GM18909 (cell line): Measurements from ENCODE around the gene HOXD13.

Source experiments
- ATAC-seq: cut with Tn5 transposase; IDR thresholded peaks from one replicate; pipeline ENCODE4 v1.9.1; 2021; ENCODE audit warnings: mild to moderate bottlenecking; ENCODE audit not compliant: unreplicated experiment, poor library complexity

Gene HOXD13

GRCh38 chr2:176104316-176105077 lies 12.0 kb downstream of the HOXD13 start:
- no peak for ATAC-seq

- no peak for ATAC-seq
Observed at GRCh38 chr2:176105078-176105729, 12.7 kb downstream of the HOXD13 start.

- ATAC-seq = no peak
Observed at GRCh38 chr2:176105730-176106580, 13.4 kb downstream of the HOXD13 start.

DNA sequence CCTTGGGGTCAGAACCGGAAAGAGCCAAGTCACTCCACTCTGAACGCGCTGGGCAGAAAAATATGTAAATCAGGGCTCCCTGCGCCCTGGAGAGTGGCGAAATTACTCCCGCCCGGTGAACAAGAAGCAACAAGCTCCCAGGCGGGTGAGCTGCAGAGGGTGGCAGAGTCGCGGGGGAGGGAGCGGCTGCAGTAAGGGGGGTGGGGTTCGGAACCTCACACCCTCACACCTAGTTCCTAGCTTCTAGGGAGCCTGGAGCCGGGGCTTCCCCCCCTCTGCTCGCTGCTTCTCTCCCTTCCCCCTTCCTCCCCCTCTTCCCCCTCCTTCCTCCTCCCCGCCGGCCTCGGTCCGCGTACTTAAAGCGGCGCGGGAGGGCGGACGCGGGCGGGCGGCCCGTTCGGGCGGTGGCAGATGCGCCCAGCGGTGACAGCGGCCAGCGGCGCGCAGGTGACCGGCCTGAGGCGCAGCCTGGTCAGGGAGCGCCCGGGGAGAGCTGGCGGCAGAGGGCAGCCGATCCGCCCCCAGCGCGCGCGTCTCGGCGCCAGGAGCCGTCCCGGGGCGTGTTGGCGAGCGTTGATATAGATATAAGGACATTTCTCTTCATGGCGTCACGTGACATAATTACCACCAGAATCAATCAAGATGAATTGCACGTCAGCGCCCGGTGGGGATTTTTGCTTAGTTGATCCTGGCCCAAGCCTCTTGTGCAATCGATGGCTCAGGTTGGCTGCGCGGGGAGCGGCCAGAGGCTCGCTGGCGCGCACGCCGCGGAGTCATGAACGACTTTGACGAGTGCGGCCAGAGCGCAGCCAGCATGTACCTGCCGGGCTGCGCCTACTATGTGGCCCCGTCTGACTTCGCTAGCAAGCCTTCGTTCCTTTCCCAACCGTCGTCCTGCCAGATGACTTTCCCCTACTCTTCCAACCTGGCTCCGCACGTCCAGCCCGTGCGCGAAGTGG lies 14.3 kb downstream of the HOXD13 start, which contains the start of gene HOXD11:
TSS of gene HOXD11 (plus strand) at position 700 of the 959 bp plus-strand sequence. CDS start at position 776, 76 bp downstream.
- ATAC-seq = no peak

DNA sequence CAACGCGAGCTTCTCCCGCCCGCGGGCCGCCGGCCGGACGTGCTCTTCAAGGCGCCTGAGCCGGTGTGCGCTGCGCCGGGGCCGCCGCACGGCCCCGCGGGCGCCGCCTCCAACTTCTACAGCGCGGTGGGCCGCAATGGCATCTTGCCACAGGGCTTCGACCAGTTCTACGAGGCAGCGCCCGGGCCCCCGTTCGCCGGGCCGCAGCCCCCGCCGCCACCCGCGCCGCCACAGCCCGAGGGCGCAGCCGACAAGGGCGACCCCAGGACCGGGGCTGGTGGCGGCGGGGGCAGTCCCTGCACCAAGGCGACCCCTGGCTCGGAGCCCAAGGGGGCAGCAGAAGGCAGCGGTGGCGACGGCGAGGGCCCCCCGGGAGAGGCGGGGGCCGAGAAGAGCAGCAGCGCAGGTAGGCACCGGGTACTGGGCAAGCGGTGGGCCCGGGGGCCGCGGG lies 15.2 kb downstream of the HOXD13 start:
- ATAC-seq = no peak

DNA sequence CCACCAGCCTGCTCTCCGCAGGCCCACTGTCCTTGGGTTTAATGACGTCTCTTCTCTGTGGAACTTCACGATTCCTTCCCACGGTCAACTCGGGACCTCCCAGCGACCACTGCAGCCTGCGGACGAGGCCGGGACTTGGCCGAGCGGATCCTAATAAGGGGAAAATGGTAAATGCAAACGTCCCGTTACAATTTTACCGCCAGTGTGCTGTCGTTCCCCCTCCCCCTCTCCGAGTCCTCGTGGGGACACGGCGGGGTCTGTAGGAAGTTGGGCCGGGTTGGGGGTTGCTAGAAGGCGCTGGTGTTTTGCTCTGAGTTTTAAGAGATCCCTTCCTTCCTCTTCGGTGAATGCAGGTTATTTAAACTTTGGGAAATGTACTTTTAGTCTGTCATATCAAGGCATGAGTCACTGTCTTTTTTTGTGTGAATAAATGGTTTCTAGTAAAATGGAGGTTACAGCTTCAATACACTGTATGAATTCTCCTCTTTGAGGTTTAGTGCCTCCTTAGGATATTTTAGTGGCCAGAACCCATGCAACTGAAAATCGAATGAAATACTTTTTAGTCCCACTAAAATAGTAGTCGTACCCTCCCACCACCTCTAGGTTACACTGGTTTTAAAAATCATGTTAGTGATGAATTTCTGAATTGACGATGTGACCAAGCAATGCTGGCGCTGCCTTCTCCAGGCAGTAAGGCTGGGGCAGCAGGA lies 16.8 kb downstream of the HOXD13 start:
- ATAC-seq = no peak

GRCh38 chr2:176109946-176110345 lies 17.4 kb downstream of the HOXD13 start:
- no peak for ATAC-seq

DNA sequence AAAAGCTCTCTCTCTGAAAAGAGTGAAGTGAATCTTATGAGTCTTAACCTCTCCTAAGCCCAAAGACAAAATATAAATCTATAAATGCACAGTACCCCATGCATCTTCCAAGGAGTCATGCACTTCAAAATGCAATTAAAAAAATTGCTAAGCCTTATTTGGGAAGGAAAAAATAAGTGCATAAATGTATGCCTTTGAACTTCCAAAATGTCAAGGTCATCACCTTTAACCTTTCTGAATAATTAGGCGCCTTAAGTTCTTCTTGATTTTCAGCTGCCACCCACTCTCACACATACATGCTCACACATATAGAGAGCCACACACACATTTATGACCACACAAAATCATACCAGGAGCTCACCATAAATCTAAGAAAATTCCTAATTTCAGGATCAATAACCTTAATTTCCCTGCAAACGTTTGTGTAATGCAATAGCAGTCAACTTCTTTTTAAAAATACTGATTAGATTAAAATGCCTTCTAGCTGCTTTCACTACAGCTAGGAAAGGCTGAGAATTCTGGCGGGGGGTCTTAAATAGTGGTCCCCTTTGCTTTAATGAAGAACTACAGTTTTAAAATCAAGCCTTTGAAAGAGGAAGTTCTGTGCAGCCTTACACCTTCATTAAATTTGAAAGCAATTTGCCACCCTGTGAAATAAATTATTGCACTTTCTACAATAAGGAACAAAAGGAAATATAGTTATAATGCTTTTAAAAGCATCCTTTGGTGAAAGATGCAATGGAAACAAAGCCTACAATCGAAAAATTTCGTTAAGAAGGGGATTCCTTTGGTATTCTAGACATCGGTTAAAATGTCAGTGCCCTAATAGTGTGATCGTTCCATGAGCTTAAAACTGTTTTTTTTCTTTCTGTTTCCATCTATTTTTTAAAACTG lies 18.1 kb downstream of the HOXD13 start:
- no peak for ATAC-seq

GRCh38 chr2:176111309-176111663 lies 18.8 kb downstream of the HOXD13 start:
- no peak for ATAC-seq

DNA sequence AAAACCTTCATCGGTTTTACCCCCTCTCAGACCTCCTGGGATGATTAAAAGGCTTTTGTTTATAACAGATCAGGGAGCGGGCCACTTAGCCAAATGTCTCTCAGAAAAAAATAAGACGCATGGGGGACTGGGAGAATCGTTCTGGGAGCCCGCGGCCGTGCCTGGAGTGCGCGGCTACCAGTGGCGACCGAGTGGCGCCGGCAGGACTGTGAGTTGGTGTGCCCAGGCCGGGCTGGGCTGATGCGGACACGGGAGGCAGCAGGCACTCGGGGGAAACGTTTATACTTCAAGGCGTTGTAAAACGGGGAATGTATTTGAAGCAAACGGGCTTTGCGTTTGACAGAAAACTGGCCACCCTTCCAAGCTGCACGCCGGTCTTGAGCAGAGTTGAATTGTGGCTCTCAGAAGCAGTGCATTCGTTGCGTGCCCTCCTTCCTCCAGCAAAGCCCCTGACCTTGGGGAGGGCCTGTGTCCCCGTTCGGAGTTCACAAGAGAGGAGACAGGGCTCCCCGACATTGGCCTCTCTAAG lies 19.4 kb downstream of the HOXD13 start:
- ATAC-seq = no peak

DNA sequence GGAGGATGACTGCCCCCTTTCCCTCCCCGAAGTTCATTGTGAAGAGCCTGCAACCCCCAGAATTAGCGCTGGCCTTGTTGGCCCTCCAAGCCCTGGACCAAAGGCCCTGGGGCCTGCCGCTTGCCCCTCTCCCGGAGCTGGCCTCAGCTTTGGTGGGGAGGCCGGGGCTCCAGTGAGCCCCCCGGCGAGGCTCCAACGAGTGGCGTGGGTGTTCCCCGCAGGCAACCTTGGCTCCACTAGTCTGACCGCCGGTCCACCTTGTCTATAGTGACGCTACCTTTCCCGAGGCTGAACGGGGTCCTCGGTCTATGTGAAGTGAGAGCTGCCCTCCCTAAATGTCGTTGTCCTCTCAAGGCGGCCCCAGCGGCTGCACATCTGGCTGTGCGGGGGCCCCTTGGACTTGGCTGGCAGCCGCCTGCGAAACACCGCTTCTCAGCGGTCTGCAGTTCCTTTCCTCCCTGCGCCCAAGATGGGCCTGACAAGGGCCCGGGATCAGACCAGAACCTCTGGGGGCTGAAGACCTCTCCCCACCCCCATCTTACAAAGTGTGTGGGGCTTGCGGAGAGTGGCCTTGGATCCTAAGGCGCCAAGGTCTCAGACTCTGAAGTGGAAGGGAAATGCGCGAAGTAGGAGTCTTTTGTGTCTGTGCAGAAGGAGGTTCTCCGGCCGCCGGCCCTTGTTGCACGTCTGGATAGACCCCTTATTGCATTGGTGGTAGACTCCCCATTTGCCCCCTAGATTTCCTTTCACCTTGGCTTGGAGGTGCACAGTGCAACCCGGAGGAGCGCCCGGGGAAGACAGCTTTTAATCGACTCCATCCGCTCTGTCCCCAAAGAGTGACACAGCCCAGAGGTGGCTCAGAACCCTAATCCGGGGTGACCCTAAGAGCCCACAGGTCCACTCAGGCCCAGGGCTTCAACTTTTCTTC lies 20.1 kb downstream of the HOXD13 start:
- ATAC-seq = no peak

- ATAC-seq = no peak
Observed at GRCh38 chr2:176114120-176114929, 21.8 kb downstream of the HOXD13 start.

DNA sequence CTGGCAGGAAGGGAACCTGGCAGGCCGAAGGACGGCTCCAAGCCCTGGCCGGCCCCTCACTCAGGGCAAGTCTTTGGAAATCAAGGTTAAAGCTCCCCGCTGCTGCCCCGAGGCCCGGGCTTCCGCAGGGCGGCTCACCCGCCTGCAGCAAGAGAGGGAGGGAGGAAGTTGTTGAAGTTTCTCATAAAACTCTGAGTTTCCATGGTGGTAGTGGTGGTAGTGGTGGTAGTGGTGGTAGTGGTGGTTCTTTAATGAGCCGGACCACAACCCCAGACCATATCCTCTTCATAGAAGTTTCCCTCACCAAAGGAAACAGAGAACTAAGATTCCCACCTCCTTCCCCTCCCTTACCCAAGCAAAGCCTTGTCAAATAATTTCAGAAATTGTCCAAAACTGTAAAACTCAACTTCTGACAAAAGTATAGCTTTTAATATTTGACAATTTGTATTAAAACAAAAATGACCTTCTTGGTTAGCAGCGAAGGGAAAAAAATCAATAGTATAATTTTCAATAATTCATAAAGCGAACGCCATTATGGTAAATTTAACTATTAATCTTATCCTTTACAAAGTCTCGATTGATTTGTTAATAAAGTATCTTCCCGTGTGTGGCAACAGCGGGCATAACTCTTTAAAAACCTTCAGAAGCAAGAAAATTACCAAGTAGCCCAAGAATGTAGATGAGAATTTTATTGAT lies 22.6 kb downstream of the HOXD13 start:
- ATAC-seq = no peak

- ATAC-seq = no peak
Observed at GRCh38 chr2:176115883-176116813, 23.6 kb downstream of the HOXD13 start, which contains the start of gene HOXD10. Gene HOXD10, plus strand, starts transcription at chr2:176116778. Its CDS starts 56 bp downstream, at chr2:176116834.
